ENCODE results near the gene MAP4K4. TPM values are rescaled to one million over a fixed set of nuclear protein-coding genes. Genes with fewer than 3 reads are reported as not detected.

Gene MAP4K4
- total RNA-seq, 1 donor from 2014 or later, result 122 TPM

DNA sequence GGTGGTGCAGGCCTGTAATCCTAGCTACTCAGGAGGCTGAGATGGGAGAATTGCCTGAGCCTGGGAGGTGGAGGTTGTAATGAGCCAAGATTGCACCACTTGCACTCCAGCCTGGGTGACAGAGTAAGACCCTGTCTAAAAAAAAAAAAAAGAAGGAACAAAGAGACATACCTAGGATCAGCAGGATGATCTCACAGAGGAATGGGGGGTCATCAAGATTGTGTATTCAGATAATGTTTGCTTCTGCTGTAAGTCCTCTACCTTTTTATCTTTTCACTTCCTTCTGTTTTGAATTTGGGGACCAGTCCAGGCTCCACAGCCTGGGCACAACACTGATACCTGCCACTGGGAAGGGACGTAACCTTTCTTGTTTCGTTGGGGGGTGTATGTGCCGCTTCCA lies 53.2 kb downstream of the MAP4K4 start:
- Mint-ChIP-seq H3K36me3 (ENCODE audit: low read depth) (peaks cover 1% of the 10 kb centered on the region), H3K4me1 (ENCODE audit: low read depth) (peaks cover 79% of the 10 kb centered on the region), H3K4me3 (ENCODE audit: unreplicated experiment) (no peak overlapping the region), H3K9me3 (ENCODE audit: low read depth) (no peaks in the 10 kb centered on the region), H3K27ac (ENCODE audit: unreplicated experiment) (no peak overlapping the region), H3K27me3 (ENCODE audit: low read depth) (no peaks in the 10 kb centered on the region)
- DNase-seq (ENCODE audit: low spot score), result no peak
- TF ChIP-seq CTCF (IDR thresholded peaks at IDR 0.05), result no peak

DNA sequence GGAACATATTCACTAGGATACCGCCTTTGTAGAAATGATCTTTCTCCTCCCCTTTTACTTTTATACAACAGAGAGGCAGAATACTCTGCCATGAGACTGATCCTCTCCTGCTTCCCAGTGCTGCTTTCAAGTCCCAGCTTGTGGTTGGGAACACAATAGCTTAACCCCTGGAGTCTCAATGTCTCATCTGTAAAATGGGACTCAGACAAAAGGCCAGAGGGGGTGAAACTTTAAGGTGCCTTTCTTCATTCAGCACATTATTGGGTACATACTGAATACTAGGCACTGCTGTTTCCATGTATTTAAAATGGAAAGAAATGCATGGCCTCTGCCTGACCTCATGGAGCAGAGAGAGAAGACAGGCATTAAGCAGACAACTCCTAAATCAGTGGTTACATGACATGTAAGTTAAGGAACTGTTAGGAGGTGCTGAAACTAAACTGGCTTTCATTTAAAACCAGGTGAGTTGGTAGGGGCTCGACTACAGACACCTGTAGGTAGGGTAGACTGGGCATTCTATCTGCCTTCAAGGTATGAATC lies 53.8 kb downstream of the MAP4K4 start:
- no peak for DNase-seq (ENCODE audit: low spot score)
- peak overlapping the region; percentile 80 for H3K27ac Mint-ChIP-seq (ENCODE audit: unreplicated experiment)
- no peaks in the 10 kb centered on the region for H3K9me3 Mint-ChIP-seq (ENCODE audit: low read depth)
- no peak for TF ChIP-seq CTCF (IDR thresholded peaks at IDR 0.05)
- H3K4me1 Mint-ChIP-seq (ENCODE audit: low read depth), result peaks cover 79% of the 10 kb centered on the region
- peaks cover 1% of the 10 kb centered on the region for H3K36me3 Mint-ChIP-seq (ENCODE audit: low read depth)
- H3K27me3 Mint-ChIP-seq (ENCODE audit: low read depth), result no peaks in the 10 kb centered on the region
- no peak overlapping the region for H3K4me3 Mint-ChIP-seq (ENCODE audit: unreplicated experiment)

DNA sequence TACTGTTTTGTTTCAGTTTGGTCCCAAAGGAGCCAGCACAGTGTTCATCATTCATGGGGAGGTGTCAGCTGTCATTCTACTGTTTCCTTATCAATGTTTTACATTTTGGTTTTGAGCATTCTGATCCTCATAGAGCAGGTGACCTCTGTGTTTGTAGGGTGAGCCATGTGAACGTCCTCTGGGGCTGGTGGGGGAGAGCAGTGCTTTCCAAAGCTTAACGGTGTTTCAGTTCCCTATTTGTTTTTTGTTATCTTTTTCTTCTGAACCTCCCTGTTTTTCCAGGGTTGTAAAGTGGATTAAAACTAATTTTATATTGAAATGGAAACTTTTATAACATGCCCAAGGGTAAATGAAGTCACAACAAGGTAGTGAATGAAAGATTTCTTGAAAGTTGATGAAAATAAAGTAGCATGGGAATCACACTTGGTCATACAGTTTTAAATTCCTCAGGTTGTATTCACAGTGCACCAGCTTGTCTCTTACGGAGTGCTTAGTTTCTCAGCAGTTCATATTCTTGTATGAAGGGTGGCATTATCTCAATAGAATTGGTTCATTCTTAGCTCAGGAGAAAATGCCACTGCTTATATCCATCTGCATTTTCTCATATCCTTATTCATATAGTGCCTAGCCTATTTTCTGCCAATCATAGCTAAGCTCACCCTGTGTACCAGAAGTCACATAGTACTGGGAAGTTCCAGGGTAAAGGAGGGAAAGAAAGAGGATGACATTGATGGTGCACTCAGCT lies 54.5 kb downstream of the MAP4K4 start:
- Mint-ChIP-seq H3K4me1 (ENCODE audit: low read depth) (peaks cover 76% of the 10 kb centered on the region), H3K4me3 (ENCODE audit: unreplicated experiment) (no peak overlapping the region), H3K9me3 (ENCODE audit: low read depth) (no peaks in the 10 kb centered on the region), H3K27ac (ENCODE audit: unreplicated experiment) (peak overlapping the region; percentile 80), H3K36me3 (ENCODE audit: low read depth) (peaks cover 1% of the 10 kb centered on the region), H3K27me3 (ENCODE audit: low read depth) (no peaks in the 10 kb centered on the region)
- no peak for TF ChIP-seq CTCF (IDR thresholded peaks at IDR 0.05)
- DNase-seq (ENCODE audit: low spot score), result no peak

GRCh38 chr2:101752716-101753616 lies 55.5 kb downstream of the MAP4K4 start:
- H3K4me3 Mint-ChIP-seq (ENCODE audit: unreplicated experiment), result peak overlapping the region; percentile 8
- TF ChIP-seq CTCF (IDR thresholded peaks at IDR 0.05), result no peak
- H3K9me3 Mint-ChIP-seq (ENCODE audit: low read depth), result no peaks in the 10 kb centered on the region
- H3K36me3 Mint-ChIP-seq (ENCODE audit: low read depth), result peaks cover 1% of the 10 kb centered on the region
- H3K27me3 Mint-ChIP-seq (ENCODE audit: low read depth), result no peaks in the 10 kb centered on the region
- no peak for DNase-seq (ENCODE audit: low spot score)
- peaks cover 74% of the 10 kb centered on the region for H3K4me1 Mint-ChIP-seq (ENCODE audit: low read depth)
- peak overlapping the region; percentile 80 for H3K27ac Mint-ChIP-seq (ENCODE audit: unreplicated experiment)

All from chondrocyte (in vitro differentiated cells).